Epithelial cell of esophagus (primary cell): ENCODE data around the gene SCO2.

Experiments used
- DNase-seq: peaks from one replicate; pipeline ENCODE4 v3.0.0; 2010; ENCODE audit warnings: low read depth
- H3K4me3 ChIP-seq: 2 replicates; pipeline ENCODE4 v1.5.1; 2011; ENCODE audit warnings: mild to moderate bottlenecking, low read length, control low read depth
- CTCF ChIP-seq: IDR thresholded peaks from 2 replicates; pipeline ENCODE4 v1.5.1; 2011; ENCODE audit warnings: low read depth, mild to moderate bottlenecking, low read length, control low read depth, inconsistent platforms; ENCODE audit not compliant: insufficient read depth; ENCODE audit errors: missing control alignments

Gene SCO2

GRCh38 chr22:50530877-50531545 is 5.6 kb upstream of the SCO2 start:
- peak overlapping the region; percentile 79 for H3K4me3 ChIP-seq
- peak; percentile 92 for DNase-seq
- TF ChIP-seq CTCF = no peak

- TF ChIP-seq CTCF = no peak
- H3K4me3 ChIP-seq = peak overlapping the region; percentile 79
- peak; percentile 37 for DNase-seq
Observed at GRCh38 chr22:50530580-50530876, 5.1 kb upstream of the SCO2 start.

GRCh38 chr22:50529897-50530579 is 4.6 kb upstream of the SCO2 start, which contains the start of gene TYMP:
Gene TYMP (minus strand): TSS chr22:50530012. CDS start chr22:50529709, 303 bp downstream.
- no peak for TF ChIP-seq CTCF
- peak within 1 kb of the TSS; percentile 79 for H3K4me3 ChIP-seq
- peak; percentile 85 for DNase-seq

GRCh38 chr22:50529416-50529896 is 4.1 kb upstream of the SCO2 start:
- no peak for TF ChIP-seq CTCF
- peak overlapping the region; percentile 49 for H3K4me3 ChIP-seq
- DNase-seq = no peak

GRCh38 chr22:50528682-50529415 is 3.5 kb upstream of the SCO2 start:
- no peak for DNase-seq
- H3K4me3 ChIP-seq = peak overlapping the region; percentile 49
- TF ChIP-seq CTCF = no peak

- no peak for DNase-seq
- TF ChIP-seq CTCF = no peak
- H3K4me3 ChIP-seq = no peak overlapping the region
Observed at GRCh38 chr22:50527921-50528681, 2.7 kb upstream of the SCO2 start.
